Mucosa of stomach (tissue), 1 donor: Measurements from ENCODE around the gene SYNGR4.

Source experiments
- H3K27me3 ChIP-seq: one replicate; pipeline ENCODE4 v1.7.0; 2013; ENCODE audit warnings: mild to moderate bottlenecking, low read length; ENCODE audit not compliant: control insufficient read depth, insufficient read depth
- H3K36me3 ChIP-seq: one replicate; pipeline ENCODE4 v1.7.0; 2013; ENCODE audit warnings: low read length; ENCODE audit not compliant: control insufficient read depth, insufficient read depth
- H3K4me1 ChIP-seq: one replicate; pipeline ENCODE4 v1.7.0; 2013; ENCODE audit warnings: mild to moderate bottlenecking, low read length; ENCODE audit not compliant: control insufficient read depth, insufficient read depth
- H3K4me3 ChIP-seq: one replicate; pipeline ENCODE4 v1.7.0; 2013; ENCODE audit warnings: low read length
- H3K9ac ChIP-seq: one replicate; pipeline ENCODE4 v1.7.0; 2013; ENCODE audit warnings: mild to moderate bottlenecking, low read length, moderate library complexity
- H3K9me3 ChIP-seq: one replicate; pipeline ENCODE4 v1.7.0; 2013; ENCODE audit warnings: mild to moderate bottlenecking, low read length, moderate library complexity; ENCODE audit not compliant: control insufficient read depth
- donor health status: Pancreatic carcinoma.

The SYNGR4 gene

DNA sequence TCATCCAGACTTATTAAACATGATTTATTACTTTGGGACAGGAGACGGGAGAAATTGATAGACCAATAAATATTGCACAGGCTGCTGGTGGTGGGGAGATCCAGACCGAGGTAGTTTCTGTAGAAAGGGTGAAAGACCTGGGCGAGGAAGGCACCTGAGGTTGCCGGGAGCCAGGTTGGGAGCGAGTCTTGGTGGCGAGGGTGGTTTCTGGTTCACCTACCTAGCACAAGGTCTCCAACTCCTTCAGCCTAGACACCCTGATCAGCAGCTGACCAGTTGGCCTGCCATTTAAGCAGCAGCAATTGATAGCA lies 31.9 kb upstream of the SYNGR4 start:
- peaks cover 26% of the 10 kb centered on the region for H3K4me1 ChIP-seq
- peak overlapping the region; percentile 10 for H3K4me3 ChIP-seq
- no peaks in the 10 kb centered on the region for H3K9me3 ChIP-seq
- H3K27me3 ChIP-seq, result no peaks in the 10 kb centered on the region
- peak overlapping the region; percentile 54 for H3K9ac ChIP-seq
- H3K36me3 ChIP-seq, result no peaks in the 10 kb centered on the region

DNA sequence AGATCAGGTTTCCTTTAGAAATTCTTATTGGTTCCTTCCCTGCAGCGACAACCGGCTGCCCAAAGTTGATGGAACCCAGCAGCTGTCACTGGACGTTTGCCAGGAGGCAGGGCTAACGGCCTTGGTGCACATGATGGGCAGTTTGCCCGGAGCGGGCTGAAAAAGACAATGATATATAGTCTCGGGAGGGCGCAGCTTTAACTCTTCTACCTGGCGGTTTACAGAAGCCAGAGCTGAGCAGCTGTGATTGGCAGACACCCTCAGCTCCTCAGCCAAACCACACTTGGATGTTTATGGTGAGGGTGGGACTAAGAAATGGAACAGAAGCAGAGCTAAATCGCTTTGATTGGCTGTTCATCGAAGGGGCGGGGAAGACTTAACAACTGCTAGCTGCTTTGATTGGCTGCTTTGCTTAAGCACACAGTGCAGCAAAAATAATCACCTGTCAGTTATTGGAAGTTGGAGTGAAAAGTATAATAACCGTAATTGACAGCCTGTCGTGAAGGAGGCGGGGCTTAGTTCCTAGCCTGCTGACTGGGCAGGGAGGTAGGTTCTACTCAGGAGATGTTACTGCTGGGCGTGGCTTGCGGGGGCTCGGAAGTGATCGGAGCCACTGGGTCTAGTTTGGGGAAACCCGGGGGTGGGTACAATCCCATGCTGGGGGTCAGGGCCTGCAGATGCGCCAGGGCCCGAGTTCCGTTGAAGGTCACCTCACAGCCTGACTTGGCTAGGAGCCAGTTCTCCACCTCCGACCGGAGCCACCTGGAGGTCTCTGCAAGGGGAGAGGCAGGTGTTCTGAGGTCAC lies 31.3 kb upstream of the SYNGR4 start:
- H3K9ac ChIP-seq, result peak overlapping the region; percentile 63
- H3K4me3 ChIP-seq, result peak overlapping the region; percentile 33
- H3K27me3 ChIP-seq, result no peaks in the 10 kb centered on the region
- H3K36me3 ChIP-seq, result no peaks in the 10 kb centered on the region
- no peaks in the 10 kb centered on the region for H3K9me3 ChIP-seq
- H3K4me1 ChIP-seq, result peaks cover 26% of the 10 kb centered on the region

DNA sequence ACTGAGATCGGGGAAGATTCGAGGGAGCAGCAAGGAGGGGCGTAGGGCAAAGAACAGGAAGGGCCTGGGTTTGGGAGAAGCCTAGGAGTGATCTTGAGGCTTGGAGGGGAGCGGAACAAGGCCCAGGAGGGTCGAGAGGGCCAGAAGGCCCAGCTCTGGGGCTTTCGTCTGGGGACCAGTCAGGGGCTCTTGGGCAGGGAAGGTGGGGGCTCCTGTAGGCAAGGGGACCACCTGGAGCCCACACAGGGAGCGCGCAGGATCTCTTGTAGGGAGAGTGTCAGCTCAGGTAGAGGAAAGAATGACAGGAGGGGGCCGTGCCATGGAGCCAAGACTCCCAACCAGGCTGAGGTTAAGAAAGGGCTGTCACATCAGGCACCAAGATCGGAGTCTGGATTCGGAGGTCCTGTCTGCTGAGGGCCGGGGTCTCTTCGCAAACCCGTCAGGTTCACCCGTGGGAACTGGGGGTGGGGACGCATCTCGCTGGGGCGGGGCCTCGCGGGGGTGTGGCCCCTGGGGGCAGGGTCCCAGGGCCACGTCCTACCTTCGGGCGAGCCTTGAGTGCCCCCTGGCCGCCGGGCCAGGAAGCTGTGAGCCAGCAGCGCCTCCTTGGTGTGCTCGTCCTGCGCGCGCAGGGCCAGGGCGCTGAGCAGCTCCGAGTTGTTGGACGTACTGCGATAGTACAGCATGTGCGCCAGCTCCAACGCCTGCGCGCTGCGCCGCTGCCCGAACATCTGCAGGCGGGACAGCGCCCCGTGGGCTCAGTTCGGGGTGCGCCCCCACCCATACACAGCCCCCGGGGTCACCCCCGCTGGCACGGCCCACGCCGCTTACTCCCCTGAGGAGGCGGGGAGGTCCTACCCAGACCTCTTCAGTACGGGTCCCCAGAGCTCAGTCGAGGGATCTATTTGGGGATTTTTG lies 30.4 kb upstream of the SYNGR4 start:
- H3K9ac ChIP-seq, result peak overlapping the region; percentile 63
- H3K4me1 ChIP-seq, result peaks cover 26% of the 10 kb centered on the region
- no peaks in the 10 kb centered on the region for H3K27me3 ChIP-seq
- H3K36me3 ChIP-seq, result no peaks in the 10 kb centered on the region
- H3K9me3 ChIP-seq, result no peaks in the 10 kb centered on the region
- H3K4me3 ChIP-seq, result peak overlapping the region; percentile 33

DNA sequence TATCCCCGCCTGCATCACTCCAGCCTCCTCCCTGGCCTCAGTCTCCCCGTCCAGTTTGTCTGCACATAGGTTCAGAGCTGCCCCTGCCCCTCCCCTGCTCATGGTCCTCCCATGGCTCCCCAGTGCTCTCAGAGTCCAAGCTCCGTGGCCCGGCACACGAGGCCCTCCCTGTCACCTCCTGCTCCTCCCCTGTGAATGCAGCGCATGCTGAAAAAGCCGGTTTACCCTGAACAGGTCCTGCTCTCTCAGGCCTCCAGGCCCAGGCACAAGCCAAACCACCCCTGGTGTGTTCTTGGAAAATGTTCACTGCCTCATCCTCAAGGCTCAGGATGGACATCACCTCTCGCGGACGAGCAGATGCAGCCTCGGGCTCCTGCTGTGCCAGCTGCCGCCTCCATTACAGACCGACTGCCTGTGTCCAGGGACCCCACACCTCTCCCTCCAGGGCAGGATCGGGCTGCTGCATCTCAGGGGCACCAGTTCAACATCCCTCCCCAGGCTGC lies 25.9 kb upstream of the SYNGR4 start:
- peaks cover 3% of the 10 kb centered on the region for H3K4me1 ChIP-seq
- H3K27me3 ChIP-seq, result no peaks in the 10 kb centered on the region
- no peaks in the 10 kb centered on the region for H3K36me3 ChIP-seq
- H3K9me3 ChIP-seq, result no peaks in the 10 kb centered on the region
- no peak overlapping the region for H3K4me3 ChIP-seq
- no peak overlapping the region for H3K9ac ChIP-seq

DNA sequence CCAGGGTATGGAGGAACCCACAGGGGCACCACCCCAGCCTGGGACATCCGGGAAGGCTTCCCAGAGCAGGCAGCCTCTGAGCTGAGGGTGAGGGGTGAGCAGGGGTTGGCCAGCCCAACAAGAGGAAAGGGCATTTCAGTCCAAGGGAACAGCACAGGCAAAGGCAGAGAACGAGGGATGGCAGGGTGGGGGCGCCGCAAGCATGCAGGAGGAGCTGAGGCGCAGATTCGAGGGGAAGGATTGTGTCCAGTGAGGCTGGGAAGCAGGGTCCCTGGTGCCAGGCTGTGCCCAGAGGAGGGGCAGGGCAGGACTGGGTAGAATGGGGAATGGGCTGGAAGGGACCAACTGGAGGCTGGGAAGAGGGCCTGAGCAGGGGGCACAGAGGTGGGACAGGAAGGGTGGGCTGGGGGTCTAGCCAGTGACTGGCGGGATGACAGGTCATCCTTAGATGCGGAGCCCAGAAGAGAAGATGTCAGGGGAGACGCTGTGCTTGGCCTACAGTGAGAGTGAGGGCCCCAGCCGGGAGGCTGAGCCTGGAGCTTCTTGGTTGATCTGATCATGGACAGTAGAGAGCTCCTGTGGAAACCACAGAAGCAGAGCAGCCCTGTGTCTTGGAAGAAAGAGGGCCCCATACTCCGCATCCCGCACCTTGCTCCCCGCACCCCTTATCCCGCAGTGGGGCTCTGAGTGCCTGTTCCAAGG lies 25.2 kb upstream of the SYNGR4 start:
- H3K36me3 ChIP-seq, result no peaks in the 10 kb centered on the region
- H3K9me3 ChIP-seq, result no peaks in the 10 kb centered on the region

DNA sequence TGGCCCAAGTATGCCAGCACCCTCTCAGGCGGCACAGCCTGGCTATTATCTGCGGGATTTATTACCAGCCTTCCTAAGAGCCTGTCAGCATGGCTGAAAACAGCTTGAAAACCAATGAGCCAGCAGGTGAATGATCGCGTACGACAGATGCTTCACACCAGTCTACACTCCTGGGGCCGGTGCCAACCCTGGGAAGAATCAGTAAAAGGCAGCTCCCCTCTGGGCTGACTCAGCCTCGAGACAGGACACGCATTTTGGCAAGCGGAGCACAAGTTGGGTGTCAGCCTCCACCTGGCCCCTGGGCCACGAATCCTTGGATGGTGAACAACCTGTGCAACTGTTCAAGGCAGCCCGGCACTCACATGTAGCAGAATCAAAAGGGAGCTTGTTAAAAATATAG lies 23.2 kb upstream of the SYNGR4 start:
- H3K9ac ChIP-seq, result no peak overlapping the region
- no peak overlapping the region for H3K4me3 ChIP-seq
- no peaks in the 10 kb centered on the region for H3K36me3 ChIP-seq
- H3K9me3 ChIP-seq, result no peaks in the 10 kb centered on the region
- H3K4me1 ChIP-seq, result no peaks in the 10 kb centered on the region
- no peaks in the 10 kb centered on the region for H3K27me3 ChIP-seq

More for the DNA sequence above, 25.2 kb upstream of the SYNGR4 start:
- Histone ChIP-seq H3K4me3 (no peak overlapping the region), H3K4me1 (no peaks in the 10 kb centered on the region), H3K27me3 (no peaks in the 10 kb centered on the region), H3K9ac (no peak overlapping the region)

DNA sequence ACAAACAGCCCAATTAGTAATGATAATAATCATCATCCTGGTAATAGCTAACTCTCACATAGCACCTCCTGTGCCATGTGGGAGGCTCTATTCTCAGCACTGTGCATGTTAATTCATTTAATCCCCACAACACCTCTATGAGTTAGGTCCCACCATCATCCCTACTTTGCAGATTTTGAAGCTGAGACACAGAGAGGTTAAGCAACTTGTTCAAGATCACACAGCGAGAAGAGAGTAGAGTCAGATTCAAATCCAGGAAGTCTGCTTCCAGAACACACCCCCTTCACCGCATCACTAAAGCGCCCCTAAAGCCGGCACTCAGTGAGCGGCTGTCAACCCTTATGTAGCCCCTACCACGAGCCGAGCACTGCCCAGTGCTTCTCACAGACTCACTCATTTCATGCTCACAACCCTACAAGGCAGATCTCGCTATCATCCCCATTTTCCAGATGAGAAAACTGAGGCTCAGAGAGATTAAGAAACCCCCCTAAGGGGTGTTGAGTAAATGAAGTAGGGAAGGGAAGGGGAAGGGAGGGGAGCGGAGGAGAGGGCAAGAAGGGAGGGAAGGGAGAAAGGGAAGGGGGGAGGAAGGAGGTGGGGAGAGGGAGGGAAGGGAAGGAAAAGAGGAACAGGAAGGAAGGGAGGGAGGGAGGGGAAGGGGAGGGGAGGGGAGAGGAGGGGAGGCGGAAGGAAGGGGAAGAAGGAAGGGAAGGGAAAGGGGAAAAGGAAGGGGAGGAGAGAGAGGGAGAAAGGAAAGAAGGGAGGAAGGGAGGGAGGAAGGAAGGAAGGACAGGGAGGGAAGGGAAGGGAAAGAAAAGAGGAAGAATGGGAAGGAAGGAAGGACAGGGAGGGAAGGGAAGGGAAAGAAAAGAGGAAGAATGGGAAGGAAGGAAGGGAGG lies 22.4 kb upstream of the SYNGR4 start:
- H3K4me1 ChIP-seq, result no peaks in the 10 kb centered on the region
- no peak overlapping the region for H3K4me3 ChIP-seq
- no peaks in the 10 kb centered on the region for H3K27me3 ChIP-seq
- H3K36me3 ChIP-seq, result no peaks in the 10 kb centered on the region
- H3K9ac ChIP-seq, result no peak overlapping the region
- H3K9me3 ChIP-seq, result no peaks in the 10 kb centered on the region

DNA sequence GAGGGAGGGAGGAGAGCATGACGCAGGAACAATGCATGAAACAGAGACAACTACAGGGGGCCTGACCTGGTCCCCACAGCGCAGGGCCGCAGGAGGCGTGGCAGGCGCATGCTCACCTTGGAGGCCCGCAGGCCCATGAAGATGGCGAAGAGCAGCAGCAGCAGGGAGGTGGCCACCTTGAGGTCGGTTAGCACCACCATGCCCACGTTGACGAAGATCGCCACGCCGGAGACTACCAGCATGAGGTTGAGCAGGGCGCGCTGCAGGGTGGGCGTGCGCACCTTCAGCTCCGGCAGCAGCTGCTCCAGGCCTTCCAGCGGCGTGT lies 21.8 kb upstream of the SYNGR4 start:
- H3K36me3 ChIP-seq, result no peaks in the 10 kb centered on the region
- no peaks in the 10 kb centered on the region for H3K9me3 ChIP-seq
- H3K9ac ChIP-seq, result no peak overlapping the region
- H3K4me1 ChIP-seq, result no peaks in the 10 kb centered on the region
- no peak overlapping the region for H3K4me3 ChIP-seq
- H3K27me3 ChIP-seq, result no peaks in the 10 kb centered on the region

DNA sequence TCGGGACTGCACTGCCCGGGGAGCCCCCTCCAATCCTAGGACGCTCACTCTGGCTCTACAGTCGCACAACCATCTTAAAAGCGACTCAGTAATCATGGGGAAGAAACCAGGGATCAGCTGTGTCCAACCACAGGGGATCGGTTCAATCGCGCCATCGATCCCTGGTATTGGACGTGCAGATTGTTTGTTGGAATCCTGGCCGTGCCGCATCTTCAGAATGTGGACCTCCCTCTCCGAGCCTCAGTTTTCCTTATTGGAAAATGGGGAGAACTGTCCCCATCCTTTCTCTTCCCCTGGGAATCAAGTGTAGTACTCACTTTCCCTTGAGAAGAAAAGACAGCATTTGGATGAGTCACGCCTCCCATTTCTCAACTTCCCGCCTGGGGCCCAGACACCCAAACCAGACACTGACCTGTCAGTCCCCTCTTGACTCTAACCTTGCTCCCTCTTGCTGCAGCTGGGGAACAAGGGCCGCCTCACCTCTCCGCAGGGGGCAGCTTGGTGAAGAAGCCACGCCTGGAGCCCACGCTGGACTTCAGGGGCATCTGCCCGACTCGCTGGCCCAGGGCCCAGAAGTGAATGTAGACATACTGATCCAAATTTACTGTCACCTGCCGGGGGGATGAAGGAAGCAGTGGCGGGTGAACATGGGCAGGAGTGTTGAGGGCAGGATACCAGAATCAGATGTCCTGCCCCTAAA lies 21.2 kb upstream of the SYNGR4 start:
- Histone ChIP-seq H3K27me3 (no peaks in the 10 kb centered on the region), H3K9me3 (no peaks in the 10 kb centered on the region), H3K36me3 (no peaks in the 10 kb centered on the region), H3K4me1 (no peaks in the 10 kb centered on the region), H3K4me3 (no peak overlapping the region), H3K9ac (no peak overlapping the region)

DNA sequence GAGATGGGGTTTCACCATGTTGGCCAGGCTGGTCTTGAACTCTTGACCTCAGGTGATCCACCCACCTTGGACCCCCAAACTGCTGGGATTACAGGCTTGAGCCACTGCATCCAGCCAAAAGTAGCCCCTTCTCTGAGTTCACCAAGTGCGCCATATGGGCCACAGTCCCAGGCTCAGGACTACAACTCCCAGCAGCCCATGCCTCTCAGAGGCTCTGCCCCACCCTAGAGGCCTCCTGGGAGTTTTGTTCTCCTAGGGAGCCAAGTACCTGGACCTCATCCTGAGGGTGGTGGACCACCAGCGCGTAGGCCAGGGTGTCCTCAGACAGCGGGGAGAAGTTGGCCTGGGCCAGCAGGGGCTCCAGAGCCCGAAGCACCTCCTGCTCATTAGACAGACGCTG lies 19.3 kb upstream of the SYNGR4 start:
- H3K36me3 ChIP-seq, result no peaks in the 10 kb centered on the region
- H3K9ac ChIP-seq, result no peak overlapping the region
- H3K4me3 ChIP-seq, result no peak overlapping the region
- H3K9me3 ChIP-seq, result no peaks in the 10 kb centered on the region
- no peaks in the 10 kb centered on the region for H3K27me3 ChIP-seq
- no peaks in the 10 kb centered on the region for H3K4me1 ChIP-seq

DNA sequence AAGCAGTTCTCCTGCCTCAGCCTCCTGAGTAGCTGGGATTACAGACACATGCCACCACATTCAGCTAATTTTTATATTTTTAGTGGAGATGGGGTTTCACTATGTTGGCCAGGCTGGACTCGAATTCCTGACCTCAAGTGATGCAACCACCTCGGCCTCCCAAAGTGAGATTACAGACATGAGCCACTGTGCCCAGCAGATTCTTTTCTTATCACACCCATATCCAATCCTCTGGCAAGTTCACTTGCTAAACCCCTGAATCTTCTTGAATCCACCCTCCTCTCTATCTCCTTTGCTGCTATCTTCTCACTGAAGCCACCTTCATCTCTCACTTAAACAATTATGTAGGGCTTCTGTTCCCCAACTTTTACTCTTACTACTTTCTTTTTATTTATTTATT lies 18.0 kb upstream of the SYNGR4 start:
- no peak overlapping the region for H3K9ac ChIP-seq
- no peaks in the 10 kb centered on the region for H3K4me1 ChIP-seq
- no peaks in the 10 kb centered on the region for H3K27me3 ChIP-seq
- no peak overlapping the region for H3K4me3 ChIP-seq
- H3K9me3 ChIP-seq, result no peaks in the 10 kb centered on the region
- no peaks in the 10 kb centered on the region for H3K36me3 ChIP-seq
